Endodermal cell (in vitro differentiated cells): Measurements from ENCODE around the gene SLC7A9. TPM values are rescaled to one million over a fixed set of nuclear protein-coding genes. Genes with fewer than 3 reads are reported as not detected.

ENCODE experiments used
- DNase-seq: peaks from one replicate; pipeline ENCODE4 v3.0.0-alpha.2; 2017
- H3K27ac ChIP-seq: 2 replicates; pipeline ENCODE4 v1.5.1; 2013; ENCODE audit warnings: mild to moderate bottlenecking, low read depth, low read length, moderate library complexity
- H3K27me3 ChIP-seq: 2 replicates; pipeline ENCODE4 v1.6.1; 2013; ENCODE audit warnings: mild to moderate bottlenecking, low read length, moderate library complexity; ENCODE audit not compliant: insufficient read depth, control insufficient read depth, poor library complexity, severe bottlenecking
- H3K36me3 ChIP-seq: 2 replicates; pipeline ENCODE4 v1.7.0; 2013; ENCODE audit warnings: mild to moderate bottlenecking, low read length, moderate library complexity; ENCODE audit not compliant: control insufficient read depth, insufficient read depth
- H3K4me1 ChIP-seq: one replicate; pipeline ENCODE4 v1.7.0; 2013; ENCODE audit warnings: low read length; ENCODE audit not compliant: control insufficient read depth, insufficient read depth
- H3K4me3 ChIP-seq: 2 replicates; pipeline ENCODE4 v1.5.1; 2013; ENCODE audit warnings: mild to moderate bottlenecking, low read length, moderate library complexity
- H3K9ac ChIP-seq: 2 replicates; pipeline ENCODE4 v1.6.1; 2013; ENCODE audit warnings: mild to moderate bottlenecking, low read length, moderate library complexity; ENCODE audit not compliant: poor library complexity, severe bottlenecking; ENCODE audit errors: extremely low read depth
- H3K9me3 ChIP-seq: 2 replicates; pipeline ENCODE4 v1.6.1; 2013; ENCODE audit warnings: mild to moderate bottlenecking, low read length, moderate library complexity; ENCODE audit not compliant: control insufficient read depth
- H3K27ac Mint-ChIP-seq: 2 replicates; pipeline ENCODE4 v1.8.0; 2020; ENCODE audit warnings: mixed read lengths
- H3K27me3 Mint-ChIP-seq: 2 replicates; pipeline ENCODE4 v1.8.0; 2021; ENCODE audit warnings: mild to moderate bottlenecking, mixed read lengths; ENCODE audit not compliant: insufficient read depth
- H3K36me3 Mint-ChIP-seq: 2 replicates; pipeline ENCODE4 v1.8.0; 2020; ENCODE audit warnings: low read depth, mixed read lengths
- H3K4me1 Mint-ChIP-seq: 2 replicates; pipeline ENCODE4 v1.8.0; 2020; ENCODE audit warnings: mixed read lengths
- H3K4me3 Mint-ChIP-seq: 2 replicates; pipeline ENCODE4 v1.8.0; 2020; ENCODE audit warnings: mild to moderate bottlenecking, moderate library complexity, mixed read lengths
- H3K9me3 Mint-ChIP-seq: 2 replicates; pipeline ENCODE4 v1.8.0; 2020; ENCODE audit warnings: mild to moderate bottlenecking, mixed read lengths
- CTCF ChIP-seq: fragments of 200-600 bp; sonication (generic); conservative IDR thresholded peaks from 2 replicates; pipeline ENCODE4 v1.5.0; 2021; ENCODE audit warnings: antibody characterized with exemption, mild to moderate bottlenecking
- WGBS, 2 experiments: methylation state at CpG; one replicate each; pipeline versions ENCODE4 v1.1.5 to v1.1.7; 2013; ENCODE audit warnings: missing lambda C conversion rate in 2 of 2, mixed read lengths in 1 of 2; ENCODE audit not compliant: insufficient coverage in 1 of 2, insufficient read length in 1 of 2; 5-methylcytosine and 5-hydroxymethylcytosine counted together
- total RNA-seq, 2 donors: library from RNA; stranded (reverse); fragmentation: NEBNext Ultra II Directional in 1 of 2; extraction: Animal tissue kit (Norgen Biotek cat#: 25700) in 1 of 2; gene quantifications; 2 replicates in 1 of 2; 3 replicates in 1 of 2; pipeline ENCODE4 v1.2.1, GENCODE V29; 2021

Gene SLC7A9
- total RNA-seq, 2 donors from 2014 or later: 0.18 TPM; not detected in 1

- Mint-ChIP-seq H3K9me3 (no peaks in the 10 kb centered on the region), H3K36me3 (no peaks in the 10 kb centered on the region), H3K4me1 (no peaks in the 10 kb centered on the region), H3K27me3 (no peaks in the 10 kb centered on the region), H3K4me3 (no peak overlapping the region), H3K27ac (no peak overlapping the region)
- no peaks in the 10 kb centered on the region for H3K4me1 ChIP-seq
- no peaks in the 10 kb centered on the region for H3K9me3 ChIP-seq
- no peak overlapping the region for H3K9ac ChIP-seq
- H3K27me3 ChIP-seq: no peaks in the 10 kb centered on the region
- no peak overlapping the region for H3K27ac ChIP-seq
- no peak for TF ChIP-seq CTCF
- 94% methylated on average over 4 to 11 of the region's 11 CpGs for WGBS, 2 experiments
- H3K4me3 ChIP-seq: no peak overlapping the region
- no peak for DNase-seq
- H3K36me3 ChIP-seq: no peaks in the 10 kb centered on the region
Observed at GRCh38 chr19:32811151-32811550, 58.4 kb downstream of the SLC7A9 start.

- no peak overlapping the region for H3K27ac Mint-ChIP-seq
- H3K9me3 Mint-ChIP-seq: no peaks in the 10 kb centered on the region
- no peak overlapping the region for H3K4me3 Mint-ChIP-seq
- Histone ChIP-seq H3K36me3 (no peaks in the 10 kb centered on the region), H3K27ac (no peak overlapping the region), H3K4me1 (no peaks in the 10 kb centered on the region), H3K27me3 (no peaks in the 10 kb centered on the region), H3K9ac (no peak overlapping the region), H3K4me3 (no peak overlapping the region), H3K9me3 (no peaks in the 10 kb centered on the region)
- no peaks in the 10 kb centered on the region for H3K36me3 Mint-ChIP-seq
- no peak for DNase-seq
- no peaks in the 10 kb centered on the region for H3K4me1 Mint-ChIP-seq
- WGBS, 2 experiments: 94% methylated on average over 7 to 9 of the region's 9 CpGs
- no peaks in the 10 kb centered on the region for H3K27me3 Mint-ChIP-seq
- no peak for TF ChIP-seq CTCF
Observed at GRCh38 chr19:32810452-32810851, 59.1 kb downstream of the SLC7A9 start.

- Histone ChIP-seq H3K36me3 (no peaks in the 10 kb centered on the region), H3K9me3 (no peaks in the 10 kb centered on the region), H3K9ac (no peak overlapping the region), H3K4me3 (no peak overlapping the region), H3K27me3 (no peaks in the 10 kb centered on the region), H3K27ac (no peak overlapping the region), H3K4me1 (no peaks in the 10 kb centered on the region)
- H3K9me3 Mint-ChIP-seq: no peaks in the 10 kb centered on the region
- no peaks in the 10 kb centered on the region for H3K36me3 Mint-ChIP-seq
- H3K4me3 Mint-ChIP-seq: no peak overlapping the region
- no peak for TF ChIP-seq CTCF
- H3K4me1 Mint-ChIP-seq: no peaks in the 10 kb centered on the region
- H3K27ac Mint-ChIP-seq: no peak overlapping the region
- 97 to 100% methylated on average over 1 to 3 of the region's 3 CpGs for WGBS, 2 experiments
- no peaks in the 10 kb centered on the region for H3K27me3 Mint-ChIP-seq
- DNase-seq: no peak
Observed at GRCh38 chr19:32809754-32810153, 59.8 kb downstream of the SLC7A9 start.
